ENCODE data around the gene SNRK.

SNRK gene

DNA sequence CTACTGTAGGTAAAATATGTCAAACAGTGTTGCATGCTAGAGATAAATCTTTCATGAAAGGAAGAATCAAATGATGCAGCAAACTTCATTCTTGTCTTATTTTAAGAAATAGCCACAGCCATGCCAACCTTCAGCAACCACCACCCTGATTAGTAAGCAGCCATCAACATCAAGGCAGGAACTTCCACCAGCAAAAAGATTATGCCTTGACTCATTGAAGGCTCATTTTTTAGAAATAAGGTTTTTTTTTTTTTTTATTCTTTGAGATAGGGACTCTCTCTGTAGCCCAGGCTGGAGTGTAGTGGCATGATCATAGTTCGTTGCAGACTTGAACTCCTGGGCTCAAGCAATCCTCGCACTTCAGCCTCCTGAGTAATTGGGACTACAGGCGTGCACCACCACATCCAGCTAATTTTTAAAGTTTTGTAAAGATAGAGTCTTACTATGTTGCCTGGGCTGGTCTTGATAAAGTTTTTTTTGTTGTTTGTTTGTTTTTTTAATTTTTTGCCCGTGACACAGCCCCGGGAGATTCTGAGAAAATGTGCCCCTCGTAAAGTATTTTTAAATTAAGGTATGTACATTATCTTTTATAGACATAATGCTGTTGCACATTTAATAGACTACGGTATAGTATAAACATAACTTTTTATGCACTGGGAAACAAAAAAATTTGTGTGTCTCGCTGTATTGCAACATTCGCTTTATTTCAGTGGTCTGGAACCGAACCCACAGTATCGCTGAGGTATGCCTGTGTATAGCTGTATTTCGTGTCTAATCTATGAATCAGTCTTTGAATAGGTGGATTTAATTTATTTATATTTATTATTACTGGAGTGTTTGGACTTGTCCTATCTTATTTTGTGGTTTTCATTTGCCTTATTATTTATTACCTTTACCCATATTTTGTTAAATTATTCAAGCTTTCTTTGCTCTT, 23.3 kb downstream of the SNRK start:
- no peak for DNase-seq (ENCODE audit: low read depth)

- no peak for DNase-seq (ENCODE audit: low read depth)
Measured at GRCh38 chr3:43316783-43317460, 30.6 kb downstream of the SNRK start.

DNA sequence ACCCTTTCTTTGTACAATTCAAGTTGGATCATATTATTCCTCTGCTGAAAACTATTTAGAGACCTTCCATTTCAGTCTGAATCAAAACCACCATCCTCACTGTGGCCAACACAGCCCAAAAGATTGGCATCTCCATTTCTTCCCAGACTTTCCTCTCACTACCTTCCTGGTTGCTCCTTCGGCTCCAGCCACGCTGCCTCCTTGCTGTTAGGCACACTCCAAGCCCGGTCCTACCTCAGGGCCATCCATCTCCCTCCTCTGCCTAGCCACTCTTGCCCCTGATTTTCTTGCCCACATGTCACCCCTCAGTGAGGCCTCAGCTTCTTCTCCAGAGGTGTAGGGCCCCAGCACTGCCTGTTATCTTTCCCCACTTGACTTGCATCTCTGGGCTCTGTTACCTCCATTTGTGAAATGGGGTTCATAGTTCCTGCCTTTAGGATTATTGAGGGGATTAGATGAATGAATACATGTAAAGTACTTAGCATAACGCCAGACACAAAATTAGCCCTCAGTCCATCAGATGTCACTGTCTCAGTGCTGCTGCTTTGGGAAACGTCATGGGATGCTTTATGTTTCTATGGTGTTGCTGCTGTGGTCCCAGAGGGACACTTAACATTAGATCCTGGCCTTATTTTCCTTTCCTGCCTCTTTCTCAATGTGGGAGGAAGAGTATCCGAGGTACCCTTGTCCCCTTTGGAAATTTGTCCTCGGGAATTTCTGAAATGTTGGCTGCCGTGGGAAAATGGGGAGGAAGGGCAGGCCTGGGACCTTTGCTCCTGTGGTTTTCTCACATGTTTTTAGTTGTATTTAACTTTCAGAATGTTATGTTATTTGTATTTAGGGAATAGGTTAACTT, 31.3 kb downstream of the SNRK start:
- DNase-seq (ENCODE audit: low read depth): no peak

DNA sequence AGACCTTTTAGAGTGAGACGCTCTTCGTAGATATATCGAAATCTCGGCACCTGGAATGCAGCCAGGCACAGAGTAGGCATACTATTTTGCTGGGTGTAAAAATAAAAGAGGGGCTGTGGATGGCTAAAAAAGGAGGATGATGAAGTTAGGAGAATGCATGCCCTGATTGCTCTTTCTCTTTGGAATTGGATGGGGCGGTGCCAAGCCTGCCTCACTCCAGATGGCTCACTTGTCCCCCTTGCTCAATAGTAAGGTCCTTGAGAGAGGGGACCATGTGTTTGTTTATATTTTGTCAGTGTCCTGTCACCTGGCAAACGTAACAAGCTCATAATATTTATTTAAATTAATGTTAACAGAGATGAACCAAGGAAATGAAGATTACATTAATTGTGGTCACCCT, 33.0 kb downstream of the SNRK start:
- no peak for DNase-seq (ENCODE audit: low read depth)

DNA sequence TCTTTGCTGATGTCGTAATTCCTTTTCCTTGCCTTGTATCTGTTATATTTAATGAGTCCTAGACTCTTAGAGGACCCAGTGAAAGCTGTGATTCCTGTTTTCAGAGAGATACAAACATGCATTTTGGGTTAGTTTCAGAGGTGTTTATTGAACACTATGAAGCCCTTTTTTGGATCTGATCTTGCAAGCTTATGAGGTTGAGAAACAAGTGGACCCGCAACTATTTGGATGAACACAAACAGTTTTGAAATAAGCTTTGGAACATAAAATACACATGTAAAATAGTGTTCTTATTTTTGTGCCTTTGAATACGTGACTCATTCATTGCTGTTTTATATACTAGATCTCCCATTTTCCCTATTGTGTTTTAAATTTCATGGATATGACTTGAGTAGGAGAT, 33.5 kb downstream of the SNRK start:
- no peak for DNase-seq (ENCODE audit: low read depth)

DNA sequence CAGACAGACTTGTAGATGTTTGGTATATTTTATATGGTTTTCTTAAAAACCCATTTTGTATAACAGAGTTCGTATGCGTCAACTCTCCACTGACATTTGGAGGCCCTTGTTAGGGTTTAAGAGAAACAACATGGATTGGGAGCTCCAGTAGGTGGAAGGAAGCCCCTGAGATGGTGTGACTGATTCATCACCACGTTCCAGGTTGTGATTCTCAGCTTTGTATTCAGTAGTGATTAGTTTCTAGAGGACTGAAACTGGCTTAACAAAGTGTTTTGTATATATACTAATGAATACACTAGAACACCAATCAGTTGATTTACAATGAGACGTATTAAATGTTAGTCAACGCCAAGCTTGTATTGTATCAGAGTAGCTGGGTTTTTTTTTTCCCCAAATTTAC, 33.9 kb downstream of the SNRK start:
- no peak for DNase-seq (ENCODE audit: low read depth)

GRCh38 chr3:43323541-43323940, 37.2 kb downstream of the SNRK start:
- no peak for DNase-seq (ENCODE audit: low read depth)

GRCh38 chr3:43326891-43327581, 40.7 kb downstream of the SNRK start:
- no peak for DNase-seq (ENCODE audit: low read depth)

DNA sequence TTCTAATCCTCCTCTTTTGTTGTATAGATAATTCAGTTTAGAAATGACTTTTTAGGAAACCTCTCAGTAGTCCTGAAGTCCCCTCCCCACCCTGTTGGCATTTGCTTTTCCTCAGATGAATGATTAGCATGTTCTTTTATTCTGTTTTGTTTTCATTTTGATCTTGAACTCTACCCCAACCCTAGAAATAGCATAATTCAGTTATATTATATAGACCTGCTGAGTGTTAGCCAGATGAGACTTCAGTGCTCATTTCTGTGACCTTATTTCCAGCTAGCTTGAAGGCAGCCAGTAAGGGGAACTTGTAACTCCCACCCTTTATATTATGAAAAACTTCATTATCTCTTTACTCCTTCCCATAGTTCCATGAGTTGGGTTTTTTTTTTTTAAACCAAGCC, 41.2 kb downstream of the SNRK start:
- DNase-seq (ENCODE audit: low read depth): no peak

- DNase-seq (ENCODE audit: low read depth): no peak
Measured at GRCh38 chr3:43328653-43329052, 42.3 kb downstream of the SNRK start.

DNA sequence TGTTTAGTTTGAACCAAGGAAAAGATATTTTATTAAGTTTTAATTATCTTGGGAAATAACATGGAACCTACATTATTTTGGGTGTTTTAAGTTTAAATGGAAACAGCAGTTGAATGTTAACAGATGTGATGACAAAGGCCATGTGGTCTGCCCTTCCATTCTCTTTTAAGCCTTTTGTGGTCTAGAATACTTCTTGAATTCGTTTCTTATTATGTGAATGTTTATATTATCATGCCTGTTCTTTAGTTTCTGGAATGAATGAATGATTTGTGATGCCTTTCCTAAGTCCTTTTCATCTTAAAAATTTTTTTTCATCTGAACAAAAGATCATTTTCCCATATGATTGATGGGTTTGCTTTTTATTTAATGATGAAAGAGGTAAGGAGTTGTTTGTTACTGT, 44.6 kb downstream of the SNRK start:
- no peak for DNase-seq (ENCODE audit: low read depth)

- DNase-seq (ENCODE audit: low read depth): no peak
Measured at GRCh38 chr3:43331381-43331780, 45.0 kb downstream of the SNRK start.

DNA sequence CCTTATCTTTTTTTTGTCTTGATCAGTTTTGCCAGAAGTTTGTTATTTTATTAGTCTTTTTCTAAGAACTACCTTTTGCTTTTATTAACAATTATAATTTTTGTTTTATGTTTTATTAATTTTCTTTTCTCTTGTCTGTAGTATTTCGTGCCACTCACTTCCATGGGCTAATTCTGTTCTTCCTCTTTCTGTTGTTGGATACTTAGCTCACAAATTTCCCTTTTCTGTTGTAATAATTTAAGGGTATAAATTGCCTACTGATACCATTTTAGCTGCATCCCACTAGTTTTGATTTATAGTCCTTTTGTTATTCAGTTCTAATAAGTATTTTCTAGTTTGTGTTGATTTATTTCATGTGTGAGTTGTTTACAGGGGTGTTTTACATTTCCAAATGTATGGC, 48.6 kb downstream of the SNRK start:
- DNase-seq (ENCODE audit: low read depth): no peak

- no peak for DNase-seq (ENCODE audit: low read depth)
Measured at GRCh38 chr3:43335799-43336198, 49.5 kb downstream of the SNRK start.

DNA sequence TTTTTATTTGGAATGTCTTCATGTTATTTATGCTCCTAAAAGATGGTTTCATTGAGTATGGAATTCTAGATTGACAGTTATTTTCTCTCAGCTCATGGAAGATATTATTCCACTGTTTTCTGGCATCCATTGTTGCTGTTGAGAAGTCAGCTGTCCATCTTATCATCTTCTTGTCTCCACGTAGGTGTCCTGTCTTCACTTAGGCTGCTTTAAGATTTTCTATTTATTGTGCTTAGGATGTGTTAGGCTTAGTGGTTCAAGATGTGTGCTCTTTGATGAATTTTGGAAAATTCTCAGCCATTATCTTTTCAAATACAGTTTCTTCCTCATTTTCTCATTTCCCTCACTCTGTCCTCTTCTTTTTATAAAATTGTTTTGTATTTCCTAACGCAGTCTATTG, 52.0 kb downstream of the SNRK start:
- DNase-seq (ENCODE audit: low read depth): no peak

DNA sequence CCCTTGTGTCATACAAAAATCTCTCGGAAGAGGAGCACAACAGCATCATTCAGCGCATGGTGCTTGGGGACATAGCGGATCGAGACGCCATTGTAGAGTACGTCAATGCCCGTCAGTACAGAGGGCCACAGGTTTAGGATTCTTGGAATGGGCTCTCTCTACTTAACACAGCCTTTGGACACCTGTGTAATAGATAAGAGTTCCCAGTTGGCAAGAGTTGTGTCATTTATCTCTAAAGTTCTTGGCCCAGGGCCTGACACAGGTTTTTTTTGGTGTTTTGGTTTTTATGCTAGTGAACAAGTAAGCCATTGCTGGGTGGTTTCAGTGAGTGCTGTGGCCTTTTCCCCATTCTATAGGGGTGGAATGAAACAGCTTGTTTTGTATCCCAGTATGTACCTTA, 54.1 kb downstream of the SNRK start:
- DNase-seq (ENCODE audit: low read depth): no peak

DNA sequence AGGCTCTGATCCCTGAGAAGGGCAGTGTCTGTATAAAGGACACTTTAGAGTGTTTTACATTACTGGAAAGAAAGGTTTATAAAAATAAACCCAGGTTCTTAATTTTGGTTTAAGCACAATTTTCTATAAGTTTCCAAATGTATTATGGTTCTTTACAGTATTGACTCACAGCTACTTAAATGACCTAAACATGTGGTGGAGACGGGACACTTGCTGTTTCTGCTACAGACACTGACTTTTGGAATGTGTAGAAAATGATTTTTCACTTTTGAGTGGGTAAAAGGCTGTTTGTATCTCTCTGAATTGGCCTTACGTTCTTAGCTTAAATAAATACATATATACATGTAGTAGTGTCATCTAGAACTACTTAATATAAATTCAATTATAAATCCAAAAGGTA, 55.4 kb downstream of the SNRK start:
- DNase-seq (ENCODE audit: low read depth): no peak

DNA sequence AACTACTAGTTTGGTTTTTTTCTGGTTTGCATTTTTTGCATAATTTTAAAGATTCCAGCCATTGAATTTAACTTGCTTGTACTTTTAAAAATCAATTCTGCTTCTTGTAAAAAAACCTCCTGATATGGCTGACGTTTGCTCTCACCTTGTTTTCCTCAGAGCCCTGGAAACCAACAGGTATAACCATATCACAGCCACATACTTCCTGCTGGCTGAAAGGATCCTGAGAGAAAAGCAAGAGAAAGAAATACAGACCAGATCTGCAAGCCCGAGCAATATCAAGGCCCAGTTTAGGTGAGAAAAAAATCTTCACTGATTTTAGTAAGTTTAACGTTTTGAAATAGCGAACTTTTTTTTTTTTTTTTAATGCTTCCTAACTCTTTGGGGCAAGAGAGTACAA, 56.8 kb downstream of the SNRK start:
- DNase-seq (ENCODE audit: low read depth): no peak

- no peak for DNase-seq (ENCODE audit: low read depth)
Measured at GRCh38 chr3:43343815-43344214, 57.5 kb downstream of the SNRK start.

- DNase-seq (ENCODE audit: low read depth): no peak
Measured at GRCh38 chr3:43344520-43344919, 58.2 kb downstream of the SNRK start.

DNA sequence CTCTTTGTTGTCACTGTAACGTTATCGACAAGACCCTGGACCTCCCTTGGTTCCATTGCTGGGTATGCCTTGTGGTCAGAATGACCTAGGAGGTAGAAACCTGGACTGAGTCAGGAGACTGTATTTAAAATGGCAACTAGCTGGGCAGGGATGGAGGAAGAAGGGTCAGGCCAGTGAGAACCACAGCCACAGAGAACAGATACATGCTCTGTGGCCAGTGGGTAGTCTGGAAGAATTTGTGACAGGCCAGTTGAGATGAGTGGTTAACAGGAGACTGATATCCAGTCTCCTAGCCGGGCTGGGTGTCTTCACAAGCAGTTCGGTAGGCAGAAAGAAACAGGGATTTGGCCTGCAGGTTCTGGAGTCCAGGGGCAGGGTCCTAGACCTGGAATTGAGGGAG, 58.9 kb downstream of the SNRK start:
- DNase-seq (ENCODE audit: low read depth): no peak

DNA sequence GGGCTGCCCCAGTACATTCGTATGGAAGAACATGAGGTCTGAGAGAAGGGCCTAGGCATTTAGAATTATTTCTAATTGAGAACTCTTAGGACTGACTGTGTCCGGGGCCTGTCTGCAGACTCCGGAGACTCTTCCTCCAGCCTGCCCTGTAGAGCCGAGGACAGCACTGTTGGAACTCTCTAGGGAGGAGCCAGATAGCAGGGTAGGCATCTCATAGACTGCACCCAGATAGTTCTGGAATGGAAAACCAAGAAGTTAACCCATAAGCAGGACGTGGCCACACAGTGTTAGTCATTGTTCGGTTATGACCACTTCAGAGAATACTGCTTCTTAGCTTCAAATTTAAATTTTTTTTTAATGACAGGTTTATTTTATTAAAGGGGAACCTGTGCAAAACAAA, 59.5 kb downstream of the SNRK start:
- DNase-seq (ENCODE audit: low read depth): no peak
